ENCODE data around the gene ROR1.

GRCh38 chr1:64196074-64196870, 422.5 kb downstream of the ROR1 start:
- TF ChIP-seq CTCF (IDR thresholded peaks at IDR 0.05) (no peak), POLR2A (IDR thresholded peaks at IDR 0.05) (no peak)

Data from thyroid gland (tissue), 4 donors.